Measurements from ENCODE around the gene SLC24A3.

DNA sequence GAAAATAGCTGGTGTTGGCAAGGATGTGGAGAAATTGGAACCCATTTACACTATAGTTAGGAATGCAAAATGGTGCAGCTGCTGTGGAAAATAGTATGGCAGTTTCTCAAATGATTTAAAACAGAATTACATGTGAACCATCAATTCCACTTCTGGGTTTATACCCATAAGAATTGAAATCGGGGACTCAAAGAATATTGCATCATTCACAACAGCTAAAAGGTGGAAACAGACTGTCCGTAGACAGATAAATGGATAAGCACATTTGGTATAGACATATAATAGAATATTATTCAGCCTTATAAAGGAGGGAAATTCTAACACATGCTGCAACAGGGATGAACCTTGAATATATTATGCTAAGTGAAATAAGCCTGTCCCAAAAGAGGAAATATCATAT lies 355.7 kb downstream of the SLC24A3 start:
- no peak for TF ChIP-seq EZH2phosphoT487 (IDR thresholded peaks at IDR 0.05; ENCODE audit: insufficient read depth, low read depth)
- TF ChIP-seq EZH2 (IDR thresholded peaks at IDR 0.05; ENCODE audit: insufficient read depth, poor library complexity, severe bottlenecking), result no peak
